ENCODE data around the gene HMMR. TPM values are rescaled to one million over a fixed set of nuclear protein-coding genes. Genes with fewer than 3 reads are reported as not detected.

Gene HMMR
- total RNA-seq, 3 donors from 2014 or later (not counting 1 experiment from before 2014, with no cell fraction given) = 0.42 to 0.70 (median 0.63) TPM

DNA sequence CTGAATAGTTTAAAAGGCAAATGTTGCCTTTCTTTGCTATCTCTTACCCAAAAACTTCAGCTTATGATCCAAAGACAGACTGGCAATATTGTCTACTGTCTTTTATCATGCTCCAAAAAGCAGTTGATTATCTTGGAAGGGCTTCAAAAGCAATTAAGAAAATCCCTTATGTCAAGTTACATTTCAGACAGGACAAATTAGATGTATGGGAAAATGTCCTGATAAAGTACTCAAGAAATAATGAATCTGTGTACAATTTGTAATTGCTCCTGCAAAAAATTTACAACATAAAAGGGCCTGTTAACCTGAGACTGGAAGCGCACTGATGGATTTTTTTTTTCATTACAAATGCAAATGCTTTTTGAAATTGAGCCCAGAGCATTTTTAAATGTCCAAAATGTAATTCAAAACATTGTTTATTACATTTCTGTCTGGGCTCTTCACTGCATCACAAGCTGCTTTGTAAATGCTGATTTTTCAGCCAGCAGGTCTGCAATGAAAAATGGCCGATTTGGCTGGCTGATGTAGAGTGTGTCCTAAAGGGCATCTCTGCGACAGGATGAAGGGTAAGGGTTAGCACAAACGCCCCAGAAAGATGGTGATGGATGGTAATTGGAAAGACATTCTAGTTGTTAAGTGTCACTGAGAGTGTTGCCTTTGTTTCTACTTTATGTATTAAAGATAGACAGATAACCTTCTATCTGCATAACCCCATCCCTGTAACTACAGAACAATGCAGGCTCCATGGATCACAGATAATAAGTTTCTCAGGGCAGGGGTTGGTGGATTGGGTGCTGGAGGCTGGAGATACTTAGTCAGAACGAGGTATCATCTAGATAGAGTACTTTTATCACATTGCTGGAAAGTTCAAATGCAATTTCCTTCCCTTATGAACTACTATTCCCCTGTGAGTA is 72.0 kb downstream of the HMMR start:
- TF ChIP-seq, protein P1, sequence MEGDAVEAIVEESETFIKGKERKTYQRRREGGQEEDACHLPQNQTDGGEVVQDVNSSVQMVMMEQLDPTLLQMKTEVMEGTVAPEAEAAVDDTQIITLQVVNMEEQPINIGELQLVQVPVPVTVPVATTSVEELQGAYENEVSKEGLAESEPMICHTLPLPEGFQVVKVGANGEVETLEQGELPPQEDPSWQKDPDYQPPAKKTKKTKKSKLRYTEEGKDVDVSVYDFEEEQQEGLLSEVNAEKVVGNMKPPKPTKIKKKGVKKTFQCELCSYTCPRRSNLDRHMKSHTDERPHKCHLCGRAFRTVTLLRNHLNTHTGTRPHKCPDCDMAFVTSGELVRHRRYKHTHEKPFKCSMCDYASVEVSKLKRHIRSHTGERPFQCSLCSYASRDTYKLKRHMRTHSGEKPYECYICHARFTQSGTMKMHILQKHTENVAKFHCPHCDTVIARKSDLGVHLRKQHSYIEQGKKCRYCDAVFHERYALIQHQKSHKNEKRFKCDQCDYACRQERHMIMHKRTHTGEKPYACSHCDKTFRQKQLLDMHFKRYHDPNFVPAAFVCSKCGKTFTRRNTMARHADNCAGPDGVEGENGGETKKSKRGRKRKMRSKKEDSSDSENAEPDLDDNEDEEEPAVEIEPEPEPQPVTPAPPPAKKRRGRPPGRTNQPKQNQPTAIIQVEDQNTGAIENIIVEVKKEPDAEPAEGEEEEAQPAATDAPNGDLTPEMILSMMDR (IDR thresholded peaks at IDR 0.05) = no peak
- H3K27me3 ChIP-seq (ENCODE audit: control insufficient read depth, insufficient read depth, low read length) = no peaks in the 10 kb centered on the region
- H3K36me3 ChIP-seq (ENCODE audit: control insufficient read depth, insufficient read depth, low read length) = no peaks in the 10 kb centered on the region
- Mint-ChIP-seq H3K9me3 (no peaks in the 10 kb centered on the region), H3K4me1 (no peaks in the 10 kb centered on the region), H3K27ac (no peak overlapping the region), H3K27me3 (ENCODE audit: low read depth in 2 of 2) (peaks cover 6 to 8% of the 10 kb centered on the region in 2 donors), H3K4me3 (no peak overlapping the region), H3K36me3 (no peaks in the 10 kb centered on the region)
- ATAC-seq (no peak), DNase-seq (no peak)
- WGBS (ENCODE audit: insufficient coverage) = 94% methylated on average over 4 of the region's 5 CpGs
- H3K4me3 ChIP-seq (ENCODE audit: low read length) = no peak overlapping the region
- no peak overlapping the region for H3K27ac ChIP-seq (ENCODE audit: low read length)
- intact Hi-C loops (cut with micrococcal nuclease) = no loop called here
- H3K9me3 ChIP-seq (ENCODE audit: control insufficient read depth, insufficient read depth, low read length) = no peaks in the 10 kb centered on the region
- no peaks in the 10 kb centered on the region for H3K4me1 ChIP-seq (ENCODE audit: control insufficient read depth, insufficient read depth, low read length)

DNA sequence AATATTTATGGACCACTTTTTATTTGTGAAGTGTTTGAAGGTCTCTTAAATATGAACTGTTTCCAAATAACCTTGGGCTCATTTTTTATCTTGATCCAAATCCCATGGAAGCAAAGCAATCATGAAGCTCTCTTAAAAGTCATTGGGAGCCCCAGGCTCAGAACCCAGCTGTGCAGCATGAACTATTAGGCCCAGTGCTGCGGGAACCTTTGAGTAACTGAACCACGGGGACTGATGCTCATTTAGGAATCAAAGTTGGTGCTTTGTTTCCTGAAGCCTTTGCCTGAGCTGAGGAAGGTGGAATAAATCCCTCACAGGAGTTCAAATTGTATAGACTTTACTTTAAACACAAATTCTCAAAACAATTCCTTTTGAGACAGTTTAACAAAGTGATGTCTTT is 72.8 kb downstream of the HMMR start:
- Histone ChIP-seq H3K27me3 (ENCODE audit: control insufficient read depth, insufficient read depth, low read length) (no peaks in the 10 kb centered on the region), H3K4me3 (ENCODE audit: low read length) (no peak overlapping the region), H3K4me1 (ENCODE audit: control insufficient read depth, insufficient read depth, low read length) (no peaks in the 10 kb centered on the region), H3K36me3 (ENCODE audit: control insufficient read depth, insufficient read depth, low read length) (no peaks in the 10 kb centered on the region), H3K9me3 (ENCODE audit: control insufficient read depth, insufficient read depth, low read length) (no peaks in the 10 kb centered on the region), H3K27ac (ENCODE audit: low read length) (no peak overlapping the region)
- no peak overlapping the region for H3K27ac Mint-ChIP-seq
- no peaks in the 10 kb centered on the region for H3K9me3 Mint-ChIP-seq
- H3K4me3 Mint-ChIP-seq = no peak overlapping the region
- no peak for ATAC-seq
- H3K4me1 Mint-ChIP-seq = no peaks in the 10 kb centered on the region
- intact Hi-C loops (cut with micrococcal nuclease) = no loop called here
- no peaks in the 10 kb centered on the region for H3K36me3 Mint-ChIP-seq
- peaks cover 8% of the 10 kb centered on the region in 2 donors for H3K27me3 Mint-ChIP-seq (ENCODE audit: low read depth in 2 of 2)
- DNase-seq = no peak
- 89% methylated on average over 2 of the region's 2 CpGs for WGBS (ENCODE audit: insufficient coverage)
- TF ChIP-seq, protein P1 (IDR thresholded peaks at IDR 0.05) = no peak

DNA sequence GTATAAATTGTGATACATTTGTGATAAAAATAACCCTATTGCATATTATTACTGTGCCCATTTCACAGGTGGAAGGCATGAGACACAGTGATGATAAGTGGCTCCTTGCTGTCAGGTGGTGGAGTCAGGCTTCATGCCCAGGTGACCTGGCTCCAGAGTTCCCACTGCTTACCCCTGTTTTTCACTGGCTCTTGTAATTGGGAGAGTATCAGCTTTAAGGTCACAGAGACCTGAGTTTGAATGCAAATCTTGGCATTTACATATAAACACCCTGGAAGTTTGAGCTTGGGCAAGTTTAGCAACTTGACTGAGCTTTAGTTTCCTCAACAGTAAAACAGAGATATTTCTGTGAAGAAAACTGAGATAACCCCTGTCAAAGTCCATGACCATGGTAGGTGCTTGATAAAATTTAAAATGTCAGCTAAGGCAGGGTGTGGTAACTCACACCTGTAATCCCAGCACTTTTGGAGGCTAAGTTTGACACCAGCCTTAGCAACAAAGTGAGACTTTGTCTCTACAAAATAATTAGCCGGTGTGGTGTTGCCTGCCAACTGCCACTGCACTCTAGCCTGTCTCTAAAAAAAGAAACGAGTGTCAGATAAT is 74.2 kb downstream of the HMMR start:
- no peak overlapping the region for H3K27ac Mint-ChIP-seq
- no peaks in the 10 kb centered on the region for H3K9me3 ChIP-seq (ENCODE audit: control insufficient read depth, insufficient read depth, low read length)
- H3K27me3 Mint-ChIP-seq (ENCODE audit: low read depth in 2 of 2) = peaks cover 8% of the 10 kb centered on the region in 2 donors
- no peaks in the 10 kb centered on the region for H3K9me3 Mint-ChIP-seq
- H3K4me1 ChIP-seq (ENCODE audit: control insufficient read depth, insufficient read depth, low read length) = no peaks in the 10 kb centered on the region
- no peak for DNase-seq
- no peaks in the 10 kb centered on the region for H3K36me3 Mint-ChIP-seq
- intact Hi-C loops (cut with micrococcal nuclease) = no loop called here
- no peaks in the 10 kb centered on the region for H3K27me3 ChIP-seq (ENCODE audit: control insufficient read depth, insufficient read depth, low read length)
- H3K27ac ChIP-seq (ENCODE audit: low read length) = no peak overlapping the region
- TF ChIP-seq, protein P1 (IDR thresholded peaks at IDR 0.05) = no peak
- H3K4me1 Mint-ChIP-seq = no peaks in the 10 kb centered on the region
- no peak overlapping the region for H3K4me3 Mint-ChIP-seq
- WGBS (ENCODE audit: insufficient coverage) = 83% methylated on average over 1 of the region's 2 CpGs
- ATAC-seq = no peak
- no peaks in the 10 kb centered on the region for H3K36me3 ChIP-seq (ENCODE audit: control insufficient read depth, insufficient read depth, low read length)
- no peak overlapping the region for H3K4me3 ChIP-seq (ENCODE audit: low read length)

Data from natural killer cell (primary cell).